GM18507 (cell line): Measurements from ENCODE around the gene CACNG5.

Experiments
- DNase-seq: peaks from one replicate; pipeline ENCODE4 v3.0.0; 2011; ENCODE audit warnings: low read depth; ENCODE audit not compliant: insufficient read length; ENCODE audit errors: extremely low spot score
- FAIRE-seq: peaks from 2 replicates; lab custom pipeline; 2011; peaks lifted over from hg19 to GRCh38; lab: Jason Lieb, UNC

The CACNG5 gene

DNA sequence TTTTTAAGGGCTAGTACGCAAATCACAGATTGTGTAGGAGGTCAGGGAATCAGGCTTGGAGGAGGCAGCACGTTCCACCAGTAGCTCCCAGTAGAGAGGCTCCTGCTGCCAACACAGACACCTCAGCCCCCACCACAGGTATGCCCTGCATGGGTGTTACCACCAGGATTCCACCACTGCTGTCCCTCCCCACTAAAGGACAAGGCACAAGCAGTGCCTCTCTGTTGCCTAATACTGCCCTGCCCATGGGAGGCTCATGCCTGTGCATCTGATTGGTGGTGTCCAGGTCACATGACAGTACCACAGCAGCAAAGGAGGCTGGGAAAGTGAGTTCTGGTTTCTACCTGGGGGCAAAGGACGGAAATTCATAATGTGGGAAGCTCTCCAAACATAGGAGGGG is 96.0 kb downstream of the CACNG5 start:
- no peak for FAIRE-seq

GRCh38 chr17:66932311-66932710 is 97.4 kb downstream of the CACNG5 start:
- DNase-seq: no peak
- no peak for FAIRE-seq

More for the DNA sequence above, 96.0 kb downstream of the CACNG5 start:
- DNase-seq: no peak

- FAIRE-seq (no peak), DNase-seq (no peak)
These were observed 99.1 kb downstream of the CACNG5 start for GRCh38 chr17:66934040-66934439.
